Motor neuron (in vitro differentiated cells): ENCODE data around the gene IVL. TPM values are rescaled to one million over a fixed set of nuclear protein-coding genes. Genes with fewer than 3 reads are reported as not detected.

Source experiments
- ATAC-seq, 8 experiments: fragments of 200-7000 bp; cut with Tn5 transposase; replicated peaks in 6 of 8; 2 replicates each; pipeline ENCODE4 v1.8.0; 2021; ENCODE audit warnings: mild to moderate bottlenecking in 8 of 8, moderate library complexity in 8 of 8
- H3K27ac ChIP-seq, 2 donors: fragments of 250-450 bp; sonication (Bioruptor Pico); 2 replicates each; pipeline ENCODE4 v1.9.0; 2021; ENCODE audit warnings: antibody characterized with exemption in 2 of 2, mild to moderate bottlenecking in 2 of 2, moderate library complexity in 1 of 2
- H3K4me1 ChIP-seq, 2 donors: fragments of 250-450 bp; sonication (Bioruptor Pico); replicated peaks in 1 of 2; 2 replicates each; pipeline ENCODE4 v1.6.1; 2021; ENCODE audit warnings: antibody characterized with exemption in 2 of 2, mild to moderate bottlenecking in 2 of 2, moderate library complexity in 1 of 2
- H3K4me3 ChIP-seq, 5 donors: fragments of 250-450 bp; sonication (Bioruptor Pico); 2 replicates each; pipeline ENCODE4 v1.9.0; 2021; ENCODE audit warnings: antibody characterized with exemption in 5 of 5, mild to moderate bottlenecking in 5 of 5, moderate library complexity in 4 of 5
- WGBS, 10 experiments: fragments of 450-650 bp; shearing (Covaris generic); methylation state at CpG; one replicate each; pipeline ENCODE4 v1.0.0; 2022; 5-methylcytosine and 5-hydroxymethylcytosine counted together
- in situ Hi-C, 9 experiments: fragments of 400-800 bp; cut with MboI; loops; one replicate each; pipeline ENCODE4 v1.15.0; 2021; ENCODE audit warnings: low sequenced_read_pairs in 9 of 9, low pct_unique_long_range_greater_than_20kb in 2 of 9; ENCODE audit not compliant: unreplicated experiment in 9 of 9
- total RNA-seq, 8 experiments: library from RNA; unstranded; fragments of 300-600 nt; gene quantifications; 2 replicates each; pipeline versions ENCODE4 v1.2.3 to v1.2.4, GENCODE V29; 2022

The IVL gene, protein sequence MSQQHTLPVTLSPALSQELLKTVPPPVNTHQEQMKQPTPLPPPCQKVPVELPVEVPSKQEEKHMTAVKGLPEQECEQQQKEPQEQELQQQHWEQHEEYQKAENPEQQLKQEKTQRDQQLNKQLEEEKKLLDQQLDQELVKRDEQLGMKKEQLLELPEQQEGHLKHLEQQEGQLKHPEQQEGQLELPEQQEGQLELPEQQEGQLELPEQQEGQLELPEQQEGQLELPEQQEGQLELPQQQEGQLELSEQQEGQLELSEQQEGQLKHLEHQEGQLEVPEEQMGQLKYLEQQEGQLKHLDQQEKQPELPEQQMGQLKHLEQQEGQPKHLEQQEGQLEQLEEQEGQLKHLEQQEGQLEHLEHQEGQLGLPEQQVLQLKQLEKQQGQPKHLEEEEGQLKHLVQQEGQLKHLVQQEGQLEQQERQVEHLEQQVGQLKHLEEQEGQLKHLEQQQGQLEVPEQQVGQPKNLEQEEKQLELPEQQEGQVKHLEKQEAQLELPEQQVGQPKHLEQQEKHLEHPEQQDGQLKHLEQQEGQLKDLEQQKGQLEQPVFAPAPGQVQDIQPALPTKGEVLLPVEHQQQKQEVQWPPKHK
- under 1 TPM in 5 of 8 experiments, not detected in 3; 0.13 to 0.90 (median 0.17) TPM for total RNA-seq

DNA sequence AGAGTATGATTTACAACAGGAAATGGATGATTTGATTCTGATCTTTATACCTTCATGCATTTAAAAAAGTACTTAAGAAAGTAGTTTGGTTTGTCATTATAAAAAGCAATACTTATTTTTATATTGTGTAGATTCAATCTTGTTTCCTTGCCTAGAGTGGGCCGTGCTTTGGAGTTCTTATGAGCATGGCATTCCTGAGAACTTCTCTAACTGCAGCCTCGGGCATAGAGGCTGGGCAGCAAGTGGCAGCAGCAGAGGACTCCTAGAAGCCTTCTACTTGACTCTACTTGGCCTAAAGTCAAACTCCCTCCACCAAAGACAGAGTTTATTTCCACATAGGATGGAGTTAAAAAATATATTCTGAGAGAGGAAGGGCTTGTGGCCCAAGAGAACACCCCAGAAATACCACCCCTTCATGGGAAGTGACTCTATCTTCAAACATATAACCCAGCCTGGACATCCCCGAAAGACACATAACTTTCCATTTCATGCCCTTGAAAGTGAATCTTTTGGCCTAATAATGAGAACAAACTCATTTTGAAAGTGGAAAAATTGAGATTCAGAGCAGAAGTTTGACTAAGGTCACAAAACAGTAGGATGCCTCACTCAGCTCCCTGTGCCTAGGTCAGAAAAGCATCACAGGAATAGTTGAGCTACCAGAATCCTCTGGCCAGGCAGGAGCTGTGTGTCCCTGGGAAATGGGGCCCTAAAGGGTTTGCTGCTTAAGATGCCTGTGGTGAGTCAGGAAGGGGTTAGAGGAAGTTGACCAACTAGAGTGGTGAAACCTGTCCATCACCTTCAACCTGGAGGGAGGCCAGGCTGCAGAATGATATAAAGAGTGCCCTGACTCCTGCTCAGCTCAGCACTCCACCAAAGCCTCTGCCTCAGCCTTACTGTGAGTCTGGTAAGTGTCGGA is at the start of gene IVL:
IVL (plus strand) TSS at position 861 of the 916 bp plus-strand sequence. CDS start 1,252 bp downstream, outside the sequence.
- WGBS, 10 experiments: 0 to 95% (median 39%) methylated on average over 1 to 3 of the region's 4 CpGs; no CpG with 5 or more reads in 1 of the 10 experiments
- ATAC-seq: no peak
- H3K4me1 ChIP-seq: no peaks in the 10 kb centered on the region
- no peak within 1 kb of the TSS for H3K27ac ChIP-seq
- no peak within 1 kb of the TSS for H3K4me3 ChIP-seq
- in situ Hi-C loops: loop anchor here in 2 of 9 experiments (25.0 kb wide), 2 partner anchors 279 to 304 kb away; partner anchors contain the start of genes LELP1 (in 1 of the 2) and PRR9 (in 1 of the 2)

DNA sequence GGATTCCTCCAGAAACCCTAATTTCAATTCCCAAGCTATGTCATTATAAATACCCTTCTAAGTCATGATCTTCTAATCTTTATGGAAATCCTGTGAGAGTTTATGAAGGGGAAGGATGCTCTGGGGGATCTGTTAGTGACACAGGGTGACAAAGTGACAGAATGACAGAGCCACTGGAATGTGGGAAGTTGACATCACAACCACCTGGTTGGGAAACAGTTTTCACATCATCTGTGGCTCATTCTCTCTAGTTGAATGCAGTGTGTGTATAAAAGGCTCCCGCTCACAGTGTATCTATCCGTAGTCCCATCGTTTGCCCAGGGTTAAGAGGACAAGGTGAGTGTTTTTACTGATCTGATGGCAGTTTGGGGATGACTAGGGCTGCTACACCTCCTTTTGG is 48.6 kb upstream of the IVL start, which contains the start of gene LCE7A:
LCE7A (plus strand) TSS at position 301 of the 400 bp plus-strand sequence. CDS start 702 bp downstream, outside the sequence.
- WGBS, 10 experiments: 40 to 78% (median 63%) methylated on average over 1 to 3 of the region's 3 CpGs; no CpG with 5 or more reads in 2 of the 10 experiments
- no peak for ATAC-seq
- Histone ChIP-seq H3K4me1 (no peaks in the 10 kb centered on the region), H3K4me3 (no peak within 1 kb of the TSS), H3K27ac (no peak within 1 kb of the TSS)
- in situ Hi-C loops: loop anchor here in 1 of 9 experiments (25.0 kb wide), 1 partner anchor 197 kb away; the partner anchor contains the start of gene LCE2D

DNA sequence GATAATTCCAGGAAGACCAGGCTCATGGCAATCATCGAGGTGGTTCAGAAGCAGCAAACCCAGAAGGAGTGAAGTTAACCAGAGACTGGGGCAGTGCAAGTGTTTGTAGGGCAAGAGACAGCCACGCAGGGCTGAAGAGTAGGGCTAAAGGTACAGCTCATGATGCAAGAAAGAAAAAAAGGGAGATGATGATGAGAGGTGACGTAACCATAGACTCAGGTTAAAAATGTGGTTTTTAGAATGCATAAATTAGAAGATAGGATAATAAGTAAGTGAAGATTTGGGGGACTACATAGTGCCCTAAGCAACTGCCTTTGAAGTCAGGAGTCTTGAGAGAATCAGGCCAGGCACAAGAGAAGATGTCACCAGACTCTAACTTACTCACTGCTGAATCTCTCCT is 48.2 kb upstream of the IVL start:
- ATAC-seq: no peak
- in situ Hi-C loops: loop anchor here in 1 of 9 experiments (25.0 kb wide), 1 partner anchor 198 kb away; the partner anchor contains the start of gene LCE2D
- H3K27ac ChIP-seq: no peak overlapping the region
- H3K4me1 ChIP-seq: no peaks in the 10 kb centered on the region
- WGBS, 10 experiments: 30 to 66% (median 49%) methylated on average over 2 to 3 of the region's 3 CpGs; no CpG with 5 or more reads in 2 of the 10 experiments
- no peak overlapping the region for H3K4me3 ChIP-seq

DNA sequence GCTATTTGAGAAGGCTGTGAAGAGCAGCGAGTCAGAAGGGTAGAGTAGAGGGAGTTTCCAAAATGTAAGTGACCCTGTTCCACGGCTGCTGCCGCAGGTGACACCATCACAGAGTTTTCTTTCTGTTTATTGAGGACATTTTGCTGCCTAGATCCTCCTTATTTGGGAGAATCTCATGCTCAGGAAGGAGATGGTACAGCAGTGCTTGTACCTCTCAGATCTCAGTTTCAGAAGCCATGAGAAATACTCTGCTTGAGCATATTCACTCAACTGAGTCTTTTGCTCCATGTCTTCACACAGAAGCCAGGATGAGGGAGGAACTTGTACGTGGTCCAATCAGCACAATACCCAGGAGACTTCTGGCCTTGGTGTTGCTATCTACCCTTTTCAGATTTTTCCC is 47.0 kb upstream of the IVL start:
- Histone ChIP-seq H3K27ac (no peak overlapping the region), H3K4me1 (no peaks in the 10 kb centered on the region), H3K4me3 (no peak overlapping the region)
- no peak for ATAC-seq
- in situ Hi-C loops: loop anchor here in 1 of 9 experiments (25.0 kb wide), 1 partner anchor 199 kb away; the partner anchor contains the start of gene LCE2D
- WGBS, 10 experiments: 0 to 80% (median 33%) methylated on average over 1 to 4 of the region's 4 CpGs; no CpG with 5 or more reads in 1 of the 10 experiments

DNA sequence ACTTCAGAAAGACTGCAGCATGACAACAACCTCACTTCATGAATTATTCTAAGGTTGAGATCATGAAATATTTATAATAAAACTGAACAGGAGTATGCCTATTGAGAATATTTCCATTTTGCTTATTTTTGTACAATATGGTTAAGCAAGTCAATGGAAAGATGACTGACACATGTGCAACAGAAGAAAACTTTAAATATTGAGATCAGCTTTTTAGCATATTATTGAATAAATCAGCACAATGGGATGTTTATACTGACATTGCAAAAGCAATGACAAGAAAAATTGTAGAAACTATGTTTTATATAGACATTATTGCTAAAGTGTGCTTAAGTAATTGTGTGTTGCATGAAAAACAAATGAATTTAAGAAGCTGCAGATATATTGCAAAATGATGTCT is 43.9 kb upstream of the IVL start:
- Histone ChIP-seq H3K27ac (no peak overlapping the region), H3K4me3 (no peak overlapping the region), H3K4me1 (no peaks in the 10 kb centered on the region)
- in situ Hi-C loops: loop anchor here in 1 of 9 experiments (25.0 kb wide), 1 partner anchor 202 kb away; the partner anchor contains the start of gene LCE2D
- peak in 2 of 8 experiments; percentile 61 to 69 for ATAC-seq

DNA sequence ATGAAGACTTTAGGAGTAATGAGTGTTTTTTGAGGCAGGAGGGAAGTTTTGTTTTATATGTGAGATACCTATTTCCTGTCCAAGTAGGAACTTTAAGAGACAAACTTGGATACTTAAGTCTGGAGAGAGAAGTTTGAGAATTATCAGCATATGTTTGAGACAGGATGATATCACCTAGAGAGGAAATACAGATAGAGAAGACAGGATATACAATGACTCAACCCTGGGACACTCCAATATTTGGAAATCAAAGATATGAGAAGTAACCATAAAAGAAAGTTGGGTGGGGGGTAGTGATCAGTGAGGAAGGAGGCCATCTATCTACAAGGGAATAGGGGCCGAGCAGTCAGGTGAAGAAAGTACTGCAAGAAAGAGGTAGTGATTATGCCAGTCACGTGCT is 42.0 kb upstream of the IVL start:
- ATAC-seq: no peak
- Histone ChIP-seq H3K4me1 (no peaks in the 10 kb centered on the region), H3K27ac (no peak overlapping the region), H3K4me3 (no peak overlapping the region)
- 0 to 92% (median 29%) methylated on average over 1 to 2 of the region's 2 CpGs; no CpG with 5 or more reads in 2 of the 10 experiments for WGBS, 10 experiments
- in situ Hi-C loops: loop anchor here in 1 of 9 experiments (25.0 kb wide), 1 partner anchor 204 kb away; the partner anchor contains the start of gene LCE2D

DNA sequence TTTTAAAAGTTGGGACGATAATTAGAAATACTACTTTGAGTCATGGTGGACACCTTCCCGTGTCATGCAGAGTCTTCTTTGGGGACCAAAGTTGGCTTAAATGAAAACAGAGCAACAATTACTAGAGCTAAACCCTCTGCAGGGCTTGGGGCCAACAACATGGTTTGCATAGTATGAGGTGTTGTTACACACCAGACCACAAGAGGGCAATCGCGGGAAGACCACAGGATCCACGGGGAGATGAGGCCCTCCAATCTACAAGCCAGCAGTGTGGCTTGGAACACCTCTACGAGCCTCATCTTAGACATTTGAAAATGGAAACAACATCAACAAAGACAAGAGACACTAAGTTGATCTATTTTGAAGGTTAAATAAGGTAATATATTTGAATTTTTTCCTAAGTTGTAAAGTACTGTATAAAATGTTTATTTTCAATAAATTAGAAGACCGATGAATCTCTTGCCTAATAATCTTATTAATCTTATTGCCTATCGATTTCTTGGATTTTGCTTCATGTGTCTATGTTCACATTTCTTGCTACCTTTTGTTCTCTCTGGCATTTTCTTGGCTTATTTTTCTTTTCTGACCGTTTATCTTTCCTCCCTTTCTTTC is 38.4 kb upstream of the IVL start:
- Histone ChIP-seq H3K27ac (no peak overlapping the region), H3K4me1 (no peaks in the 10 kb centered on the region), H3K4me3 (no peak overlapping the region)
- in situ Hi-C loops: loop anchor here in 1 of 9 experiments (10.0 to 25.0 kb wide), 2 partner anchors 55 to 208 kb away; partner anchors contain the start of gene LCE2D
- peak in 4 of 8 experiments; percentile 50 to 87 (median 65) for ATAC-seq
- 6 to 62% (median 36%) methylated on average over 3 to 9 of the region's 9 CpGs for WGBS, 10 experiments

DNA sequence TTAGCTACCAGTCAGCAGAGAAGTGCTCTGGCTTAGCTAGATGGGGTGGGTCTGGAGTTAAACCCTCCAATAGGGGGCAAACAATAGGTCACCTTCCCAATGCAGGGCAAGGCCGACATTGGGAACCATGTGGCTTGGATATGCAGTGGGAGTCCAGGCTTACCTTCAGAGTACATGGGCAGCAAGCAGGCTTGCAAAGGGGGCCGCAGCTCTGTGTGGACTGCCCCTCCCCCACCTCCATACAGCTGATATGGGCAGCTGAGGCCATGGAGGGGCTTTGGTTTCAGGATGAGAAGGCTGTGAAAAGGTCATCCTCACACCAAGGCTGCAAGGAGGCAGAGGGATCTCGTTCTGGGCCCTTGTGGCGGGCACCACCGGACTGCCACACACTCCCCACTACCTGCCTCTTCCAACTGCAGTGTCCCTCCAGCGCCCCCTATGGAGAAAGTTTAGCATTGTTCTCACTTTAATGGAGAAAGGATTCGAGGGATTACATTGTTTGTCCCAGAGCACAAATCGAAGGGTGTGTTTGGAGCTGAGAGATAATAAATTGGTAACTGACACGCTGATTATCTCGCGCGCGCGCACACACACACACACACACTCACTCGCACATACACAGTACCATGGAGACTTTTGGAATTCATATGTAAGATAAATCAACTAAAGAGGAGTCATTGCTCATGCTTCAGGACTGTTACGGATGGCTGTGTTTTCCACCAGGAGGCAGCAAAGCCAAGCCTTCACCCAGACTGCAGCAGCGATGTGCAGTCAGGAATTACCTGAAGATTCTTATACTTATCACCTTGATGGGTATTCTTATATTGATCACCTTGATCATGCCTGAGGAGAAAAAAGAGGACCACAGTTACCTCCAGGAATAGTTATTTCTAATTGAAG is 37.3 kb upstream of the IVL start:
- H3K4me1 ChIP-seq: no peaks in the 10 kb centered on the region
- peak in 3 of 8 experiments; percentile 68 to 95 (median 93) for ATAC-seq
- no peak overlapping the region for H3K27ac ChIP-seq
- 10 to 69% (median 35%) methylated on average over 1 to 16 of the region's 17 CpGs; no CpG with 5 or more reads in 2 of the 10 experiments for WGBS, 10 experiments
- in situ Hi-C loops: loop anchor here in 1 of 9 experiments (10.0 to 25.0 kb wide), 2 partner anchors 54 to 209 kb away; partner anchors contain the start of gene LCE2D
- H3K4me3 ChIP-seq: no peak overlapping the region

DNA sequence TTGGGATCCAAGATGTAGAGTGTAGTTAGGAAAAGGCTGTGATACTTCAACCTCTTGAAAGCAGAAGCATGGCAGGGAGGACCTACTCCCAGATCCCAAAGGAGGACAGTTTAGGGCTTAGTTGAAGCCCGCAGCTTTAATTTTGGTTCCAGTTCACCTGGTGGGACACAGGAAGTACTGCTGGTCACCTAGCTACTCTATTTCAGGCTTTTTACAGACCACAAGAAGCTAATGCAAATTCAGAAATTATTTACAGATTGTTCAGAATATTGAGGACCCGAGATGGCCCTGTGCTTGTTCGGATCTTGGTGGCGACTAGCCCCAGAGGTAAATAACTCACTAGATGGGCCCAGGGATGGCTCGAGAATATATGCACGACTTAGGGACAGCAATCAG is 36.6 kb upstream of the IVL start:
- no peaks in the 10 kb centered on the region for H3K4me1 ChIP-seq
- in situ Hi-C loops: loop anchor here in 1 of 9 experiments (10.0 to 25.0 kb wide), 2 partner anchors 53 to 209 kb away; partner anchors contain the start of gene LCE2D
- 45 to 100% (median 70%) methylated on average over 1 to 6 of the region's 6 CpGs; no CpG with 5 or more reads in 3 of the 10 experiments for WGBS, 10 experiments
- no peak for ATAC-seq
- no peak overlapping the region for H3K27ac ChIP-seq
- no peak overlapping the region for H3K4me3 ChIP-seq

DNA sequence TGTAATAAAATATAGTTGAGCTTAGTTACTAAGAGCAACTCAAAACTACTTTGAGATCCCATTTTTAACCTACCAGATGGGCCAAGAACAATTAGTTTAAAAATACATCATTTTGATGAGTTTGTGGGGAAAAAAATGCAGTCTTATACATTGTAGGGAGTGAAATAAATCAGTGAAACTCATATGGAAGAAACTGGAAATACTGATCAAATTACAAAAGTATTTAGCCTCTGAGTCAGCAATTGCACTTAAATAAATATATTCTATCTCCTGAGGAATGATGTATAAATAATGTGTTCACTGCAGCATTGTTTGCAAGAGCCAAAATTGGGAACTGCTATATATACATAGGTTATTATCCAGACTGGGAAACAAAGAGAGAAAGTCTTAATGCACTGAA is 34.9 kb upstream of the IVL start:
- Histone ChIP-seq H3K27ac (no peak overlapping the region), H3K4me1 (no peaks in the 10 kb centered on the region), H3K4me3 (no peak overlapping the region)
- ATAC-seq: no peak
- in situ Hi-C loops: loop anchor here in 1 of 9 experiments (10.0 to 25.0 kb wide), 2 partner anchors 51 to 211 kb away; partner anchors contain the start of gene LCE2D

DNA sequence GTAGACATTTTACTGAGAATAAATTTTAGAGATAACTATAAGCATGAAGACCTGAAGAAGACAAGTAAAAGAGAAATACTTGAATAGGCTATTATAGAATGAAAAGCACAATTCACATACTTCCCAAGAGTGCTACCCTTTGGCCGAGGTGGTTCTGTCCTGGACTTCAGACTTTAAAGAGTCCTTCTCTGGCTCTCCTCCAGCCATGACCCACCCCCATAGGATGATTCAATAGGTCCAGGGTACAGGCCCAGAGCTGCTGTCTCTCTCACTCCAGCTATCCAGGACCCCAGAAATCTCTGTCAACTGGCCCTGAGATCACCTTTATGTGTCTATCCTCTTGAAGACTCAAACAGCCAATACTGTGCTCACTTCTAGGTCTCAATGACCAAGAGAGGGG is 31.5 kb upstream of the IVL start:
- no peak overlapping the region for H3K4me3 ChIP-seq
- ATAC-seq: no peak
- 20 to 100% (median 40%) methylated on average over 1 of the region's 1 CpG; no CpG with 5 or more reads in 5 of the 10 experiments for WGBS, 10 experiments
- no peaks in the 10 kb centered on the region for H3K4me1 ChIP-seq
- no peak overlapping the region for H3K27ac ChIP-seq
- in situ Hi-C loops: loop anchor here in 1 of 9 experiments (10.0 kb wide), 1 partner anchor 48 kb away; no protein-coding TSS in a partner anchor
